WERI-Rb-1 (cell line): Measurements from ENCODE around the gene GNA12.

Source experiments
- DNase-seq: peaks from one replicate; pipeline ENCODE4 v3.0.0-alpha.2; 2020
- H3K27ac ChIP-seq: fragments of 250-450 bp; sonication (Bioruptor Pico); 2 replicates; pipeline ENCODE4 v1.5.1; 2020; ENCODE audit warnings: mild to moderate bottlenecking, moderate library complexity
- H3K27me3 ChIP-seq: fragments of 250-450 bp; sonication (Bioruptor Pico); 2 replicates; pipeline ENCODE4 v1.5.1; 2021; ENCODE audit warnings: mild to moderate bottlenecking, low read depth, moderate library complexity; ENCODE audit not compliant: insufficient read depth, severe bottlenecking
- H3K36me3 ChIP-seq: fragments of 250-450 bp; sonication (Bioruptor Pico); 2 replicates; pipeline ENCODE4 v1.5.1; 2020; ENCODE audit warnings: mild to moderate bottlenecking, moderate library complexity
- H3K4me3 ChIP-seq: 2 replicates; pipeline ENCODE4 v1.5.1; 2011; ENCODE audit warnings: low read depth, mild to moderate bottlenecking, control low read depth, low read length
- H3K9me3 ChIP-seq: fragments of 250-450 bp; sonication (Bioruptor Pico); 2 replicates; pipeline ENCODE4 v1.5.1; 2021; ENCODE audit warnings: mild to moderate bottlenecking, moderate library complexity; ENCODE audit not compliant: severe bottlenecking
- TF ChIP-seq, protein P1 (sequence below): IDR thresholded peaks from 2 replicates; pipeline ENCODE4 v1.5.1; 2011; ENCODE audit warnings: low read depth, mild to moderate bottlenecking, control low read depth, inconsistent platforms, low read length

GNA12 gene

GRCh38 chr7:2864204-2864985 is 20.3 kb upstream of the GNA12 start:
- DNase-seq: no peak
- Histone ChIP-seq H3K4me3 (no peak overlapping the region), H3K36me3 (no peaks in the 10 kb centered on the region), H3K27me3 (no peaks in the 10 kb centered on the region), H3K27ac (no peak overlapping the region), H3K9me3 (no peaks in the 10 kb centered on the region)
- TF ChIP-seq, protein P1, sequence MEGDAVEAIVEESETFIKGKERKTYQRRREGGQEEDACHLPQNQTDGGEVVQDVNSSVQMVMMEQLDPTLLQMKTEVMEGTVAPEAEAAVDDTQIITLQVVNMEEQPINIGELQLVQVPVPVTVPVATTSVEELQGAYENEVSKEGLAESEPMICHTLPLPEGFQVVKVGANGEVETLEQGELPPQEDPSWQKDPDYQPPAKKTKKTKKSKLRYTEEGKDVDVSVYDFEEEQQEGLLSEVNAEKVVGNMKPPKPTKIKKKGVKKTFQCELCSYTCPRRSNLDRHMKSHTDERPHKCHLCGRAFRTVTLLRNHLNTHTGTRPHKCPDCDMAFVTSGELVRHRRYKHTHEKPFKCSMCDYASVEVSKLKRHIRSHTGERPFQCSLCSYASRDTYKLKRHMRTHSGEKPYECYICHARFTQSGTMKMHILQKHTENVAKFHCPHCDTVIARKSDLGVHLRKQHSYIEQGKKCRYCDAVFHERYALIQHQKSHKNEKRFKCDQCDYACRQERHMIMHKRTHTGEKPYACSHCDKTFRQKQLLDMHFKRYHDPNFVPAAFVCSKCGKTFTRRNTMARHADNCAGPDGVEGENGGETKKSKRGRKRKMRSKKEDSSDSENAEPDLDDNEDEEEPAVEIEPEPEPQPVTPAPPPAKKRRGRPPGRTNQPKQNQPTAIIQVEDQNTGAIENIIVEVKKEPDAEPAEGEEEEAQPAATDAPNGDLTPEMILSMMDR: no peak

DNA sequence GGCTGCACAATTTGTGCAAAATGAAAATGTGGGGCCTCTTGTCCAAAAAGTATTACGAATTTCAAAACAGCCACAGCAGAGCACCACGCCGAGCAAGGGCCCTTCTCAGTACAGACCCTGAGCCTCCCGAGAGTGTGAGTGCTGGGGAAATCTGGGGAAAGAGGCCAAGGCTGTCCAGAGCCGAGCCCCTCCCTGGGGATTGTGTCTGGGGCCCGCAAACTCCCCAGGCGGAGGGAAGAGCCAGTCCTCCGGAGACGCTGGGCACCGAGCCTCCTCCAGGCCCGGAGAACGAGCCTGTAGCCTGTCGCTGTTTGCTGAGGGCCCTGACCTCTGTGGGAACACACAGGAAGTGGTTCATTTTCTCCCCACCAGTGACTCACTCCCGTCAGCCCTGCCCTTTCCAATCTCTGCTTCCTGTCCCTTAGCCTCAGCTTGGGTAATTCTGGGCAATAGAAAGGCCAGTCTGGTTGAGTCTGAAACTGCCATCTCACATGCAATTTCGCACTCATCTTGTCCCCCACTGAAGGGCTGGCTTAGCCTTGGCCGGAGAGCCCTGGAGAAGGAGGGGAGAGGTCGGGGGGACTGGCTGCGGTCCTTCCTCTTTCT is 19.5 kb upstream of the GNA12 start:
- Histone ChIP-seq H3K9me3 (no peaks in the 10 kb centered on the region), H3K27me3 (no peaks in the 10 kb centered on the region), H3K36me3 (no peaks in the 10 kb centered on the region), H3K27ac (no peak overlapping the region), H3K4me3 (no peak overlapping the region)
- TF ChIP-seq, protein P1: no peak
- DNase-seq: no peak

GRCh38 chr7:2862831-2863361 is 18.8 kb upstream of the GNA12 start:
- Histone ChIP-seq H3K27me3 (no peaks in the 10 kb centered on the region), H3K36me3 (no peaks in the 10 kb centered on the region), H3K27ac (no peak overlapping the region), H3K9me3 (no peaks in the 10 kb centered on the region), H3K4me3 (no peak overlapping the region)
- DNase-seq: no peak
- TF ChIP-seq, protein P1: no peak

DNA sequence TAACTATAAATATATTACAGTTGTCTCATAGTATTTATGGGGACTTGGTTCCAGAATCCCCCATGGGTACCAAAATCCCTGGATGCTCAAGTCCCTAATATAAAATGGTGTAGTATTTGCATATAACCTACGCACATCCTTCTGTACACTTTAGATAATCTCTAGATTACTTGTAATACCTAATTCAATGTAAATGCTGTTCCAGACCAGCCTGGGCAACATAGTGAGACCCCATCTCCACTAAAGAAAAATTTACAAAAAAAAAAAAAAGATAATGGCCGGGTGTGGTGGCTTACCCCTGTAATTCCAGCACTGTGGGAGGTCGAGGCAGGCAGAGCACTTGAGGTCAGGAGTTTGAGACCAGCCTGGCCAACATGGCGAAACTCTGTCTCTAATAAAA is 17.4 kb upstream of the GNA12 start:
- Histone ChIP-seq H3K27me3 (no peaks in the 10 kb centered on the region), H3K36me3 (no peaks in the 10 kb centered on the region), H3K4me3 (no peak overlapping the region), H3K27ac (no peak overlapping the region), H3K9me3 (no peaks in the 10 kb centered on the region)
- TF ChIP-seq, protein P1: no peak
- DNase-seq: no peak

DNA sequence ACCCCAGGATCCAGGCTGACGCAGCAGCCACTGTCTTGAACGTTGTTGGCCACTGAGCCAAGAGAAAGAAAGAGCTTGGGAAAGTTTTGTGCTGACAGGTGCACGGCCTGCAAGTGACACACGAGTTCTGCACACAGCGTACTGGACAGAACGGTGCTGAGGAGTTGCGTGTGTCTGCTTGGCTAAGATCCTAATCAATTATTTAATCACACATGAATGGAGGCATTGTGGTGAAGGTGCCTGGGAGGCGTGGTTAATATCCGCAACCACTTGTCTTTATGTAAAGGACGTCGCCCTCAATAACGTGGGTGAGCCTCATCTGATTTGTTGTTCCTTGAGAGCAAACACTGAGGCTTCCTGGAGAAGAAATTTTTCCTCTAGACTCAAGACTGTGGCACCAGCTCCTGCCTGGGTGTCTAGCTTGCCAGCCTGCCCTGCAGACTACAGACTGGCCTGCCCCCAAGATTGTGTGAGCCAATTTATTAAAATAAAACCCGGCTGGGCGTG is 16.6 kb upstream of the GNA12 start:
- H3K27ac ChIP-seq: no peak overlapping the region
- H3K27me3 ChIP-seq: no peaks in the 10 kb centered on the region

More for the DNA sequence above, 16.6 kb upstream of the GNA12 start:
- TF ChIP-seq, protein P1: no peak
- no peaks in the 10 kb centered on the region for H3K9me3 ChIP-seq
- DNase-seq: no peak
- no peaks in the 10 kb centered on the region for H3K36me3 ChIP-seq
- H3K4me3 ChIP-seq: no peak overlapping the region
